ENCODE results near the gene HDAC8. TPM values are rescaled to one million over a fixed set of nuclear protein-coding genes. Genes with fewer than 3 reads are reported as not detected.

HDAC8 gene
- polyA plus RNA-seq, 1 donor from 2014 or later, result 54.0 TPM

DNA sequence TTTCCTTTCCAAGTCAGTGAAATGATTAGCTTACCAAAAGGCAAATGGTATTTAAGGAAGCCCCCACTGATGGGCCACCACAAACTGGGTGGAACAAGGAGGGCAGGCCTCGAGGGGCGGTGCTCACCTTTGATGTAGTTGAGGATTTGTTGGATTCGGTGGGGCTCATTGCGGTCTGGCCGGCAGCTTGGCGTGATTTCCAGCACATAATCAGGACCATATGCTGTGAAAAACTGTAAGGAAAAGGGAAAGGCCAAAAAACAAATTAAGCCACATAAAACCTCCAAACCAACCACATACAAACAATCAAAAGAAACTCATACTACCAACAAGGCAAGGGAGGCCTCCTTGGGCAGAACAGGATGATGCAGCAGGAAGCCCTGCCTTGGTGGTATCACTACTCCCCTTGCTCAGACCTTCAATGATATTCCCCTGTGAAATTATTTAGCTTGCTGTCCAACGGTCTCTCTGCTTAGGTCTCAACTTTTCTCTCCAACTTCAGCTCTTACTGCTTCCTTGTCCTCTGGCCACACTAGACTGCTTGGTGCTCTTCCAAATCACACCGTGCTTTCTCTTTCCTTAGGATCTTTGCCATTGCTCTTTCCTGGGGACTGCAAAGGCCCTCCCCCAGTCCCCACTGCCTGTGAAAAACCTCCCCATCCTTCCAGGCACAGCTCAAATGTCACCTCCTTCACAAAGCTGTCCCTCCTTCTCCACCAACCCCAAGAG lies 220.9 kb downstream of the HDAC8 start:
- Histone ChIP-seq H3K4me2 (ENCODE audit: low read length) (no peak overlapping the region), H3K4me3 (ENCODE audit: low read length) (no peak overlapping the region), H3K27ac (ENCODE audit: low read length) (no peak overlapping the region), H3K79me2 (replicated peaks; ENCODE audit: insufficient read depth, low read length) (no peaks in the 10 kb centered on the region), H3K9ac (ENCODE audit: low read length) (no peak overlapping the region), H3F3A (ENCODE audit: insufficient read depth, low read length, poor library complexity, severe bottlenecking) (no peaks in the 10 kb centered on the region), H3K9me2 (ENCODE audit: insufficient read depth, low read length) (no peaks in the 10 kb centered on the region), H3K9me3 (ENCODE audit: low read length) (no peaks in the 10 kb centered on the region), H3K36me3 (ENCODE audit: insufficient read depth, low read length) (no peaks in the 10 kb centered on the region), H4K20me1 (ENCODE audit: insufficient read depth) (no peaks in the 10 kb centered on the region), H3K27me3 (ENCODE audit: insufficient read depth, low read depth, low read length) (no peaks in the 10 kb centered on the region), H2AFZ (ENCODE audit: low read depth, low read length) (no peak overlapping the region)
- TF ChIP-seq POLR2AphosphoS5 (IDR thresholded peaks at IDR 0.05) (no peak), EP300 (conservative IDR thresholded peaks at IDR 0.05; ENCODE audit: poor library complexity, severe bottlenecking) (no peak), EZH2 (IDR thresholded peaks at IDR 0.05; ENCODE audit: borderline replicate concordance, insufficient read depth, low read length, poor library complexity, severe bottlenecking) (no peak), SMC3 (conservative IDR thresholded peaks at IDR 0.05; ENCODE audit: poor library complexity) (no peak), MXI1 (conservative IDR thresholded peaks at IDR 0.05; ENCODE audit: poor library complexity, severe bottlenecking) (no peak), RAD21 (conservative IDR thresholded peaks at IDR 0.05) (no peak), TAF1 (IDR thresholded peaks at IDR 0.05; ENCODE audit: low read depth) (no peak)
- TF ChIP-seq, protein P1, sequence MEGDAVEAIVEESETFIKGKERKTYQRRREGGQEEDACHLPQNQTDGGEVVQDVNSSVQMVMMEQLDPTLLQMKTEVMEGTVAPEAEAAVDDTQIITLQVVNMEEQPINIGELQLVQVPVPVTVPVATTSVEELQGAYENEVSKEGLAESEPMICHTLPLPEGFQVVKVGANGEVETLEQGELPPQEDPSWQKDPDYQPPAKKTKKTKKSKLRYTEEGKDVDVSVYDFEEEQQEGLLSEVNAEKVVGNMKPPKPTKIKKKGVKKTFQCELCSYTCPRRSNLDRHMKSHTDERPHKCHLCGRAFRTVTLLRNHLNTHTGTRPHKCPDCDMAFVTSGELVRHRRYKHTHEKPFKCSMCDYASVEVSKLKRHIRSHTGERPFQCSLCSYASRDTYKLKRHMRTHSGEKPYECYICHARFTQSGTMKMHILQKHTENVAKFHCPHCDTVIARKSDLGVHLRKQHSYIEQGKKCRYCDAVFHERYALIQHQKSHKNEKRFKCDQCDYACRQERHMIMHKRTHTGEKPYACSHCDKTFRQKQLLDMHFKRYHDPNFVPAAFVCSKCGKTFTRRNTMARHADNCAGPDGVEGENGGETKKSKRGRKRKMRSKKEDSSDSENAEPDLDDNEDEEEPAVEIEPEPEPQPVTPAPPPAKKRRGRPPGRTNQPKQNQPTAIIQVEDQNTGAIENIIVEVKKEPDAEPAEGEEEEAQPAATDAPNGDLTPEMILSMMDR (IDR thresholded peaks at IDR 0.05; ENCODE audit: poor library complexity, severe bottlenecking), result no peak
- TF ChIP-seq, protein P2, sequence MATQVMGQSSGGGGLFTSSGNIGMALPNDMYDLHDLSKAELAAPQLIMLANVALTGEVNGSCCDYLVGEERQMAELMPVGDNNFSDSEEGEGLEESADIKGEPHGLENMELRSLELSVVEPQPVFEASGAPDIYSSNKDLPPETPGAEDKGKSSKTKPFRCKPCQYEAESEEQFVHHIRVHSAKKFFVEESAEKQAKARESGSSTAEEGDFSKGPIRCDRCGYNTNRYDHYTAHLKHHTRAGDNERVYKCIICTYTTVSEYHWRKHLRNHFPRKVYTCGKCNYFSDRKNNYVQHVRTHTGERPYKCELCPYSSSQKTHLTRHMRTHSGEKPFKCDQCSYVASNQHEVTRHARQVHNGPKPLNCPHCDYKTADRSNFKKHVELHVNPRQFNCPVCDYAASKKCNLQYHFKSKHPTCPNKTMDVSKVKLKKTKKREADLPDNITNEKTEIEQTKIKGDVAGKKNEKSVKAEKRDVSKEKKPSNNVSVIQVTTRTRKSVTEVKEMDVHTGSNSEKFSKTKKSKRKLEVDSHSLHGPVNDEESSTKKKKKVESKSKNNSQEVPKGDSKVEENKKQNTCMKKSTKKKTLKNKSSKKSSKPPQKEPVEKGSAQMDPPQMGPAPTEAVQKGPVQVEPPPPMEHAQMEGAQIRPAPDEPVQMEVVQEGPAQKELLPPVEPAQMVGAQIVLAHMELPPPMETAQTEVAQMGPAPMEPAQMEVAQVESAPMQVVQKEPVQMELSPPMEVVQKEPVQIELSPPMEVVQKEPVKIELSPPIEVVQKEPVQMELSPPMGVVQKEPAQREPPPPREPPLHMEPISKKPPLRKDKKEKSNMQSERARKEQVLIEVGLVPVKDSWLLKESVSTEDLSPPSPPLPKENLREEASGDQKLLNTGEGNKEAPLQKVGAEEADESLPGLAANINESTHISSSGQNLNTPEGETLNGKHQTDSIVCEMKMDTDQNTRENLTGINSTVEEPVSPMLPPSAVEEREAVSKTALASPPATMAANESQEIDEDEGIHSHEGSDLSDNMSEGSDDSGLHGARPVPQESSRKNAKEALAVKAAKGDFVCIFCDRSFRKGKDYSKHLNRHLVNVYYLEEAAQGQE (IDR thresholded peaks at IDR 0.05; ENCODE audit: borderline replicate concordance), result no peak

DNA sequence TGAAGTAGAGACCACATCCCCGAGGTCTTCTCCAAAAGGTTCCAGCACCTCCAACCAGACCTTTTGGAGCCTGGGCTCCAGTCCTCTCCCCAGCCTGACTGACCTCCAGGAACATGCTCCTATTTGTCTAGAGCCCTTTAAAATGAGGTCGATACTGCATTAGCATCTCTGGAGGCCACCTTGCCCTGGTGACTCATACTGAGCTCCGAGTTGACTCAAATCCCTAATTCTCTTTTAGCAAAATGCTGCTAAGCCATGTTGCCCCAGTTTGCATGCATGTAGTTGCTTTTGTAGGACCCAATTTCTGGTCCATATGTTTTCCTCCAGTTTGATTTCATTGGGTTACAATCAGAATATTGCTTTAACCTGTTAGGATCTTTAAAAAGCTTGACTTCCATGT lies 223.5 kb downstream of the HDAC8 start:
- no peaks in the 10 kb centered on the region for H3K27me3 ChIP-seq (ENCODE audit: insufficient read depth, low read depth, low read length)
- no peaks in the 10 kb centered on the region for H3K9me3 ChIP-seq (ENCODE audit: low read length)
- H3F3A ChIP-seq (ENCODE audit: insufficient read depth, low read length, poor library complexity, severe bottlenecking), result no peaks in the 10 kb centered on the region
- H4K20me1 ChIP-seq (ENCODE audit: insufficient read depth), result no peaks in the 10 kb centered on the region
- H3K4me2 ChIP-seq (ENCODE audit: low read length), result no peak overlapping the region
- H3K9ac ChIP-seq (ENCODE audit: low read length), result no peak overlapping the region
- H3K36me3 ChIP-seq (ENCODE audit: insufficient read depth, low read length), result no peaks in the 10 kb centered on the region
- no peaks in the 10 kb centered on the region for H3K79me2 ChIP-seq (replicated peaks; ENCODE audit: insufficient read depth, low read length)
- no peaks in the 10 kb centered on the region for H3K9me2 ChIP-seq (ENCODE audit: insufficient read depth, low read length)
- TF ChIP-seq, protein P2 (IDR thresholded peaks at IDR 0.05; ENCODE audit: borderline replicate concordance), result no peak
- no peak for TF ChIP-seq POLR2AphosphoS5 (IDR thresholded peaks at IDR 0.05)
- no peak for TF ChIP-seq EZH2 (IDR thresholded peaks at IDR 0.05; ENCODE audit: borderline replicate concordance, insufficient read depth, low read length, poor library complexity, severe bottlenecking)
- TF ChIP-seq SMC3 (conservative IDR thresholded peaks at IDR 0.05; ENCODE audit: poor library complexity), result no peak
- TF ChIP-seq, protein P1 (IDR thresholded peaks at IDR 0.05; ENCODE audit: poor library complexity, severe bottlenecking), result no peak
- no peak for TF ChIP-seq EP300 (conservative IDR thresholded peaks at IDR 0.05; ENCODE audit: poor library complexity, severe bottlenecking)
- TF ChIP-seq TAF1 (IDR thresholded peaks at IDR 0.05; ENCODE audit: low read depth), result no peak
- TF ChIP-seq MXI1 (conservative IDR thresholded peaks at IDR 0.05; ENCODE audit: poor library complexity, severe bottlenecking), result no peak
- no peak overlapping the region for H3K4me3 ChIP-seq (ENCODE audit: low read length)
- no peak overlapping the region for H2AFZ ChIP-seq (ENCODE audit: low read depth, low read length)
- no peak overlapping the region for H3K27ac ChIP-seq (ENCODE audit: low read length)

All from neural cell (in vitro differentiated cells).